Ishikawa (cell line): ENCODE measurements around the gene GJA4.

Experiments used
- CEBPB ChIP-seq: IDR thresholded peaks from 2 replicates; pipeline ENCODE4 v1.6.1; 2012
- MAX ChIP-seq: IDR thresholded peaks from 2 replicates; pipeline ENCODE4 v1.6.1; 2012
- RAD21 ChIP-seq: IDR thresholded peaks from 2 replicates; pipeline ENCODE4 v1.6.1; 2012; ENCODE audit warnings: low read depth

GRCh38 chr1:34780528-34780927 lies 12.3 kb upstream of the GJA4 start:
- TF ChIP-seq RAD21 (no peak), MAX (no peak), CEBPB (no peak)
